ENCODE measurements around the gene PRUNE1. TPM values are rescaled to one million over a fixed set of nuclear protein-coding genes. Genes with fewer than 3 reads are reported as not detected.

The PRUNE1 gene
- polyA plus RNA-seq, 2 of the 4 experiments (the other 2 are of a cell fraction), result 11.9 to 27.5 TPM

DNA sequence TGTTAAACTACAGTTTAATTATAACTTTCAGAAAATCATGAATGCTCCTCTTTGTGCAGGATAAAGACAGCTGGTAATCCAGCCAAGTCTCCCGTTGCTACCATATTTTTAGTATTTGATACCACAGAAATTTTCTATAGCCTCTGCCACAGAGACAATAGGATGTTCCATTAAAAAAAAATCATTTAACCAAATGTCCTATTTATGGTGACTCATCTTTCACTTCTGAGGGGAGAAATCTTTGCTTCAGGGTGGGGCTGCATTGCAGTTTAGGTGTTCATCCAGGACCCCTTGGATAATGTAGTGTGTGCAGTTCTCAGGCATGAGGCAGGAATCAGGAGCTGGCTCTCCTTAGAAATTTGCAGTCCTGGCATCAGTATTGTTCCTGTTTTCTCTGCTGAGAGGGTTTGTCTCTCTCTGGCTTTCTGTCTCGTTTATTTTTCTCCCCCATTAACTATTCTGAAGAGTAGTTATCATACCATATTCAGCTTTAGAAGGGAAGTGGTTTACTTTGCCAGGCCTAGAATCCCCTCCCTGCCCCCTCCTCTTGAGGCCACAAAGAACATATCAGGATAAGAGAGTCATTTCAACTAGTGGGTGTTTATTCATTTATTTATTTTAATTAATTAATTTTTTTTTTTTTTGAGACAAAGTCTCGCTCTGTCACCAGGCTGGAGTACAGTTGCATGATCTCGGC is 3.1 kb downstream of the PRUNE1 start:
- CTCF ChIA-PET, result interaction anchor here (0.9 to 2.4 kb wide), 5 partner anchors 14 to 144 kb away, joined by 3 to 14 read pairs (median 3); partner anchors contain the start of genes C1orf56, CDC42SE1 and MLLT11
- 70% methylated on average over 4 of the region's 4 CpGs for whole genome bisulfite sequencing (ENCODE audit: missing lambda C conversion rate)

DNA sequence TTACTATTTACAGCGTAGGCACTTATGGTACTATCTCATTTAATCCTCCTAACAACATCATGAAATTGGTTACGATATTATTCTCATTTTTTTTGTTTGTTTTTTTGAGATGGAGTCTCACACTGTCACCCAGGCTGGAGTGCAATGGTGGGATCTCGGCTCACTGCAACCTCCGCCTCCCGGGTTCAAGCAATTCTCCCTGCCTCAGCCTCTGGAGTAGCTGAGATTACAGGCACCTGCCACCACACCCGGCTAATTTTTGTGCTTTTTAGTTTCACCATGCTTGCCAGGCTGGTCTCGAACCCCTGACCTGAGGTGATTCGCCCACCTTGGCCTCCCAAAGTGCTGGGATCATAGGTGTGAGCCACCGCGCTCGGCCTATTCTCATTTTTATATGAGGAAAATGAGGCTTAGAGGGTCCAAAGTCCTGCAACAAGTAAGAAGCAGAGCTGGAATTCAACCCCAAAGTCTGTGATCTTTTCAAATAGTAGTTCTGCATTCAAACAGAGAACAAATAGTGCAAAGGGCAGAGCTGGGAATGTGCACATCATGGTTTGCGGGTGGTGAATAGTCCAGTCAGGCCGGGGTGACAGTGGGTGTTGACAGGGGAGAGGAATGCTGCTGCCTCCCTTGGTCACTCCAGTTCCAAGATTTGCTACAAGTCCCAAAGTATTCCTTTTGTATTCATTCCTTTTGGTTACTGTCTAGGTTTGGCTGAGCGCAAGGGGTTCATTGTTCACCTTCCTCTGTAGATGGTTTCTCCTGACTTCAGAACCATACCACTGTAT is 4.6 kb downstream of the PRUNE1 start:
- TF ChIP-seq, protein P1, sequence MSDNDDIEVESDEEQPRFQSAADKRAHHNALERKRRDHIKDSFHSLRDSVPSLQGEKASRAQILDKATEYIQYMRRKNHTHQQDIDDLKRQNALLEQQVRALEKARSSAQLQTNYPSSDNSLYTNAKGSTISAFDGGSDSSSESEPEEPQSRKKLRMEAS (IDR thresholded peaks at IDR 0.05), result no peak
- no peak for TF ChIP-seq CEBPB (IDR thresholded peaks at IDR 0.05)
- WGBS (ENCODE audit: missing lambda C conversion rate), result 78% methylated on average over 14 of the region's 14 CpGs
- ChIA-PET CTCF (interaction anchor here (1.2 to 2.4 kb wide), 2 partner anchors 12 to 33 kb away, joined by 3 to 14 read pairs; no protein-coding TSS in a partner anchor), POLR2A (no interaction called here)
- FAIRE-seq (no peak), ATAC-seq (no peak), DNase-seq (ENCODE audit: low read depth in 1 of 2, low spot score in 1 of 2) (no peak)
- Histone ChIP-seq H3K9me3 (no peaks in the 10 kb centered on the region), H3K4me2 (peak overlapping the region; percentile 5; the same call in 1 of the 3 replicates), H3K27ac (no peak overlapping the region; a peak in 1 of 6 replicates), H3K4me1 (peaks cover 34% of the 10 kb centered on the region), H3K4me3 (no peak overlapping the region)

More for the DNA sequence above, 3.1 kb downstream of the PRUNE1 start:
- no peak overlapping the region for H3K27ac ChIP-seq
- TF ChIP-seq CBX2 (IDR thresholded peaks at IDR 0.05; ENCODE audit: borderline replicate concordance, low read depth) (no peak), FOSL2 (IDR thresholded peaks at IDR 0.05) (no peak), FOSL2 (CRISPR knock-in tag; IDR thresholded peaks at IDR 0.05) (peak; percentile 52), POLR2A (IDR thresholded peaks at IDR 0.05; ENCODE audit: low read length) (no peak), CHD4 (IDR thresholded peaks at IDR 0.05; ENCODE audit: borderline replicate concordance) (no peak)
- TF ChIP-seq, protein P2, sequence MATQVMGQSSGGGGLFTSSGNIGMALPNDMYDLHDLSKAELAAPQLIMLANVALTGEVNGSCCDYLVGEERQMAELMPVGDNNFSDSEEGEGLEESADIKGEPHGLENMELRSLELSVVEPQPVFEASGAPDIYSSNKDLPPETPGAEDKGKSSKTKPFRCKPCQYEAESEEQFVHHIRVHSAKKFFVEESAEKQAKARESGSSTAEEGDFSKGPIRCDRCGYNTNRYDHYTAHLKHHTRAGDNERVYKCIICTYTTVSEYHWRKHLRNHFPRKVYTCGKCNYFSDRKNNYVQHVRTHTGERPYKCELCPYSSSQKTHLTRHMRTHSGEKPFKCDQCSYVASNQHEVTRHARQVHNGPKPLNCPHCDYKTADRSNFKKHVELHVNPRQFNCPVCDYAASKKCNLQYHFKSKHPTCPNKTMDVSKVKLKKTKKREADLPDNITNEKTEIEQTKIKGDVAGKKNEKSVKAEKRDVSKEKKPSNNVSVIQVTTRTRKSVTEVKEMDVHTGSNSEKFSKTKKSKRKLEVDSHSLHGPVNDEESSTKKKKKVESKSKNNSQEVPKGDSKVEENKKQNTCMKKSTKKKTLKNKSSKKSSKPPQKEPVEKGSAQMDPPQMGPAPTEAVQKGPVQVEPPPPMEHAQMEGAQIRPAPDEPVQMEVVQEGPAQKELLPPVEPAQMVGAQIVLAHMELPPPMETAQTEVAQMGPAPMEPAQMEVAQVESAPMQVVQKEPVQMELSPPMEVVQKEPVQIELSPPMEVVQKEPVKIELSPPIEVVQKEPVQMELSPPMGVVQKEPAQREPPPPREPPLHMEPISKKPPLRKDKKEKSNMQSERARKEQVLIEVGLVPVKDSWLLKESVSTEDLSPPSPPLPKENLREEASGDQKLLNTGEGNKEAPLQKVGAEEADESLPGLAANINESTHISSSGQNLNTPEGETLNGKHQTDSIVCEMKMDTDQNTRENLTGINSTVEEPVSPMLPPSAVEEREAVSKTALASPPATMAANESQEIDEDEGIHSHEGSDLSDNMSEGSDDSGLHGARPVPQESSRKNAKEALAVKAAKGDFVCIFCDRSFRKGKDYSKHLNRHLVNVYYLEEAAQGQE (IDR thresholded peaks at IDR 0.05), result no peak
- TF ChIP-seq, protein P3, sequence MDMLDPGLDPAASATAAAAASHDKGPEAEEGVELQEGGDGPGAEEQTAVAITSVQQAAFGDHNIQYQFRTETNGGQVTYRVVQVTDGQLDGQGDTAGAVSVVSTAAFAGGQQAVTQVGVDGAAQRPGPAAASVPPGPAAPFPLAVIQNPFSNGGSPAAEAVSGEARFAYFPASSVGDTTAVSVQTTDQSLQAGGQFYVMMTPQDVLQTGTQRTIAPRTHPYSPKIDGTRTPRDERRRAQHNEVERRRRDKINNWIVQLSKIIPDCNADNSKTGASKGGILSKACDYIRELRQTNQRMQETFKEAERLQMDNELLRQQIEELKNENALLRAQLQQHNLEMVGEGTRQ (IDR thresholded peaks at IDR 0.05), result no peak
- no peak for FAIRE-seq
- peak overlapping the region; percentile 9; the same call in 1 of the 3 replicates for H3K4me2 ChIP-seq
- DNase-seq (ENCODE audit: low read depth in 1 of 2, low spot score in 1 of 2), result no peak
- H3K4me3 ChIP-seq, result no peak overlapping the region
- POLR2A ChIA-PET, result no interaction called here
- no peaks in the 10 kb centered on the region for H3K9me3 ChIP-seq
- ATAC-seq, result no peak
- peaks cover 45% of the 10 kb centered on the region for H3K4me1 ChIP-seq

DNA sequence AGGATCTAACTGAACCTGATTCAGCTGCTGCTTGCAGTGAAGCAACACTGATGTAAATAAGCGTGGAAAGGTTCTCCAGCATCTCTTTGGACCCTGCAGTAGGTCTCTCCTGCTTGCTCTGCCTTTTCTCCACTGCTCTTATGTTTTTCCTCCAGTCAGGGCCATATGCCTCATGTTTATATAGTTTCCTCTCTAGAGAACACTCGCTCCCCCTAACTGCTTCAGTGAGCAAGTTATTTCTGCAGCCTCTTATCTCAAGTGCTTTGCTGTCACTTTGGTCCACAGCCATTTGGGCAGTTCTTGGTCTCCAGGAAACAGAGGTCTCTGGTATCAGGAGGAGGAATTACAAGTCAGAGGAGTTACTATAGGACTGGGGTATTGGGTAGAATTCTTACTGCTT is 5.3 kb downstream of the PRUNE1 start:
- Histone ChIP-seq H3K4me1 (peaks cover 33% of the 10 kb centered on the region), H3K4me2 (peak overlapping the region; percentile 5; the same call in 1 of the 3 replicates), H3K27ac (no peak overlapping the region), H3K9me3 (no peaks in the 10 kb centered on the region), H3K4me3 (no peak overlapping the region)
- ChIA-PET POLR2A (no interaction called here), CTCF (interaction anchor here (1.2 to 2.4 kb wide), 2 partner anchors 11 to 34 kb away, joined by 3 to 14 read pairs; no protein-coding TSS in a partner anchor)
- FAIRE-seq, result no peak
- peak in 1 of 2 experiments; percentile 15; a peak in 2 of 6 replicates for ATAC-seq
- TF ChIP-seq, protein P4, sequence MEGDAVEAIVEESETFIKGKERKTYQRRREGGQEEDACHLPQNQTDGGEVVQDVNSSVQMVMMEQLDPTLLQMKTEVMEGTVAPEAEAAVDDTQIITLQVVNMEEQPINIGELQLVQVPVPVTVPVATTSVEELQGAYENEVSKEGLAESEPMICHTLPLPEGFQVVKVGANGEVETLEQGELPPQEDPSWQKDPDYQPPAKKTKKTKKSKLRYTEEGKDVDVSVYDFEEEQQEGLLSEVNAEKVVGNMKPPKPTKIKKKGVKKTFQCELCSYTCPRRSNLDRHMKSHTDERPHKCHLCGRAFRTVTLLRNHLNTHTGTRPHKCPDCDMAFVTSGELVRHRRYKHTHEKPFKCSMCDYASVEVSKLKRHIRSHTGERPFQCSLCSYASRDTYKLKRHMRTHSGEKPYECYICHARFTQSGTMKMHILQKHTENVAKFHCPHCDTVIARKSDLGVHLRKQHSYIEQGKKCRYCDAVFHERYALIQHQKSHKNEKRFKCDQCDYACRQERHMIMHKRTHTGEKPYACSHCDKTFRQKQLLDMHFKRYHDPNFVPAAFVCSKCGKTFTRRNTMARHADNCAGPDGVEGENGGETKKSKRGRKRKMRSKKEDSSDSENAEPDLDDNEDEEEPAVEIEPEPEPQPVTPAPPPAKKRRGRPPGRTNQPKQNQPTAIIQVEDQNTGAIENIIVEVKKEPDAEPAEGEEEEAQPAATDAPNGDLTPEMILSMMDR (IDR thresholded peaks at IDR 0.05), result no peak
- TF ChIP-seq, protein P5, sequence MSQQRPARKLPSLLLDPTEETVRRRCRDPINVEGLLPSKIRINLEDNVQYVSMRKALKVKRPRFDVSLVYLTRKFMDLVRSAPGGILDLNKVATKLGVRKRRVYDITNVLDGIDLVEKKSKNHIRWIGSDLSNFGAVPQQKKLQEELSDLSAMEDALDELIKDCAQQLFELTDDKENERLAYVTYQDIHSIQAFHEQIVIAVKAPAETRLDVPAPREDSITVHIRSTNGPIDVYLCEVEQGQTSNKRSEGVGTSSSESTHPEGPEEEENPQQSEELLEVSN (IDR thresholded peaks at IDR 0.05; ENCODE audit: borderline replicate concordance, low read depth), result no peak
- TF ChIP-seq ZSCAN20 (CRISPR knock-in tag; IDR thresholded peaks at IDR 0.05) (no peak), FOXS1 (CRISPR knock-in tag; IDR thresholded peaks at IDR 0.05) (no peak), SREBF2 (IDR thresholded peaks at IDR 0.05) (no peak), EHMT2 (IDR thresholded peaks at IDR 0.05; ENCODE audit: low read depth) (no peak), KDM1A (IDR thresholded peaks at IDR 0.05; ENCODE audit: low read depth) (no peak), RFX5 (IDR thresholded peaks at IDR 0.05) (no peak), KDM5A (IDR thresholded peaks at IDR 0.05) (no peak), CHD2 (IDR thresholded peaks at IDR 0.05; ENCODE audit: low read length, partially characterized antibody) (no peak), HOXB5 (CRISPR knock-in tag; IDR thresholded peaks at IDR 0.05) (no peak)
- no peak for DNase-seq (ENCODE audit: low read depth in 1 of 2, low spot score in 1 of 2)
- WGBS (ENCODE audit: missing lambda C conversion rate), result 74% methylated on average over 2 of the region's 2 CpGs
